Mesothelial cell of epicardium (in vitro differentiated cells): ENCODE data around the gene PDSS1. TPM values are rescaled to one million over a fixed set of nuclear protein-coding genes. Genes with fewer than 3 reads are reported as not detected.

ENCODE experiments used
- DNase-seq, 2 experiments: peaks; one replicate each; pipeline ENCODE4 v3.0.0; 2021; ENCODE audit warnings: low spot score in 2 of 2; ENCODE audit not compliant: unreplicated experiment in 2 of 2
- H3K27ac Mint-ChIP-seq: 2 replicates; pipeline ENCODE4 v1.8.0; 2021; ENCODE audit warnings: mixed read lengths
- H3K27me3 Mint-ChIP-seq: 2 replicates; pipeline ENCODE4 v1.8.0; 2021; ENCODE audit warnings: low read depth, mixed read lengths
- H3K36me3 Mint-ChIP-seq: 2 replicates; pipeline ENCODE4 v1.8.0; 2021; ENCODE audit warnings: mixed read lengths
- H3K4me1 Mint-ChIP-seq: 2 replicates; pipeline ENCODE4 v1.8.0; 2021; ENCODE audit warnings: mixed read lengths
- H3K4me3 Mint-ChIP-seq: 2 replicates; pipeline ENCODE4 v1.8.0; 2021; ENCODE audit warnings: mild to moderate bottlenecking, moderate library complexity, mixed read lengths
- H3K9me3 Mint-ChIP-seq: 2 replicates; pipeline ENCODE4 v1.8.0; 2021; ENCODE audit warnings: mixed read lengths
- CTCF ChIP-seq: fragments of 200-600 bp; sonication (generic); IDR thresholded peaks from one replicate; pipeline ENCODE4 v1.5.0; 2021; ENCODE audit warnings: antibody characterized with exemption; ENCODE audit not compliant: unreplicated experiment
- total RNA-seq: library from RNA; stranded (reverse); gene quantifications from 3 replicates; pipeline ENCODE4 v1.2.1, GENCODE V29; 2021

PDSS1 gene
- total RNA-seq, 1 donor from 2014 or later: 8.7 TPM

GRCh38 chr10:26790221-26790995 lies 92.9 kb downstream of the PDSS1 start:
- Mint-ChIP-seq H3K4me3 (no peak overlapping the region), H3K27me3 (no peaks in the 10 kb centered on the region), H3K36me3 (peaks cover 8% of the 10 kb centered on the region), H3K27ac (no peak overlapping the region), H3K4me1 (no peaks in the 10 kb centered on the region), H3K9me3 (peaks cover 20% of the 10 kb centered on the region)
- TF ChIP-seq CTCF: no peak
- DNase-seq: no peak

DNA sequence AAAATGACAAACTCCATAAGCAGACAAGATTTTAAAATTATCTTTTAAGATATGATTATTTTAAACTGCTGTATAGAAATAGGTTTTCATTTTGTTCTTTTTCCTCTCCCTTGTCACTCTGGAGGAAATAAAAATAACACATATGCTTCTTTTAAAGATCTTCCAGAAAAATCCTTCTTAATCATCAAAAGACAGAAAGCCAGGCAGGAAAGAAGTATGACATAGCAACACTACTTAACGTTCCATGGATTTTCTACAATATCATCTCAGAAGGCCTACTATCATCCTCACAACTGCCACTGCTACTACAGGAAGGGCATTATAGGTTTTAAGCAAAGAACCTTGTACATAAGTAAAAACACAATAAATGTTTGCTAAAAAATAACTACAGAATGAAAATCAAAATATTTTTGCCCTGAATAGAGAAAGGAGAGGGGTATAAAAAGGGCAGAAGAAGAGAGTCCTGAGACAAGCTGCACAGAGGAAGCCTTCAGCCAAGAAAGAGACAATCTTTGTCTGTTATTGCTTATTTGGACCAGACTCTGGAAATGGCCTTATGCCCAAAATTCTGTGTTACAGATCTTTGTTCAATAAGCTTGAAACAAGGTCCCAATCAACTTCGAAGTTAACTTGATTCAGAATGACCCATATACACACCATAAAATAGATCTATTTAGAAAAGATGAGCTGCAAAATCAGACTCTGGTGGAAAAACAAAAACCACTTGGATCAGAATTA lies 95.4 kb downstream of the PDSS1 start:
- Mint-ChIP-seq H3K4me1 (no peaks in the 10 kb centered on the region), H3K4me3 (no peak overlapping the region), H3K27me3 (no peaks in the 10 kb centered on the region), H3K27ac (peak overlapping the region; percentile 52), H3K9me3 (peaks cover 26% of the 10 kb centered on the region), H3K36me3 (peaks cover 15% of the 10 kb centered on the region)
- TF ChIP-seq CTCF: no peak
- DNase-seq: no peak

Other genes starting within 250 kb of the PDSS1 start
- gene ABI1, start 163.3 kb downstream of the PDSS1 start, total RNA-seq: 37.7 to 41.3 TPM (median 40.8 TPM) in 3 replicates